CD4-positive, alpha-beta T cell (primary cell): ENCODE measurements around the gene LSAMP. TPM values are rescaled to one million over a fixed set of nuclear protein-coding genes. Genes with fewer than 3 reads are reported as not detected.

Experiments
- ATAC-seq: fragments of 200-7000 bp; cut with Tn5 transposase; one replicate; pipeline ENCODE4 v1.10.0; 2022; ENCODE audit warnings: mild to moderate bottlenecking; ENCODE audit not compliant: poor library complexity
- CTCF ChIA-PET: fragments of 350-600 bp; sonication (Branson Sonifier 250); formaldehyde crosslinking; loops from one replicate; lab custom pipeline; 2021; ENCODE audit warnings: antibody characterized with exemption, inconsistent platforms; lab: Charles Lee
- POLR2A ChIA-PET: fragments of 350-600 bp; sonication (Branson Sonifier 250); formaldehyde crosslinking; loops from one replicate; lab custom pipeline; 2021; ENCODE audit warnings: antibody characterized with exemption, inconsistent platforms; lab: Charles Lee
- DNase-seq, 14 experiments: peaks; one replicate each; pipeline ENCODE4 v3.0.0-alpha.2; 2013 to 2020; ENCODE audit warnings: mixed read lengths in 2 of 14
- H3K27ac ChIP-seq, 2 donors: one replicate each; pipeline versions ENCODE4 v1.5.1 to v1.7.0; 2013; ENCODE audit warnings: low read length in 2 of 2, low read depth in 1 of 2, mild to moderate bottlenecking in 1 of 2
- H3K27me3 ChIP-seq, 2 experiments: 1 replicate in 1 of 2; 2 replicates in 1 of 2; pipeline versions ENCODE4 v1.6.1 to v1.7.0; 2013; ENCODE audit warnings: low read length in 2 of 2, control low read depth in 1 of 2, mild to moderate bottlenecking in 1 of 2, moderate library complexity in 1 of 2; ENCODE audit not compliant: insufficient read depth in 2 of 2, control insufficient read depth in 1 of 2
- H3K36me3 ChIP-seq: one replicate; pipeline ENCODE4 v1.6.1; 2013; ENCODE audit warnings: low read length, control low read depth; ENCODE audit not compliant: insufficient read depth
- H3K4me1 ChIP-seq: one replicate; pipeline ENCODE4 v1.6.1; 2013; ENCODE audit warnings: low read length, control low read depth; ENCODE audit not compliant: insufficient read depth
- H3K4me3 ChIP-seq: one replicate; pipeline ENCODE4 v1.5.1; 2013; ENCODE audit warnings: mild to moderate bottlenecking, low read length, moderate library complexity
- H3K9me3 ChIP-seq, 2 experiments: 1 replicate in 1 of 2; 2 replicates in 1 of 2; pipeline versions ENCODE4 v1.6.1 to v1.7.0; 2013; ENCODE audit warnings: low read length in 2 of 2, mild to moderate bottlenecking in 2 of 2, control low read depth in 1 of 2, moderate library complexity in 1 of 2; ENCODE audit not compliant: control insufficient read depth in 1 of 2, insufficient read depth in 1 of 2
- H3K27ac Mint-ChIP-seq: one replicate; pipeline ENCODE4 v1.8.0; 2020; ENCODE audit warnings: mixed read lengths
- H3K27me3 Mint-ChIP-seq: one replicate; pipeline ENCODE4 v1.8.0; 2021; ENCODE audit warnings: mixed read lengths
- H3K36me3 Mint-ChIP-seq: one replicate; pipeline ENCODE4 v1.8.0; 2021; ENCODE audit warnings: low read depth, mixed read lengths
- H3K4me1 Mint-ChIP-seq: one replicate; pipeline ENCODE4 v1.8.0; 2021; ENCODE audit warnings: low read depth, mixed read lengths
- H3K4me3 Mint-ChIP-seq: one replicate; pipeline ENCODE4 v1.8.0; 2020; ENCODE audit warnings: mild to moderate bottlenecking, mixed read lengths
- H3K9me3 Mint-ChIP-seq: one replicate; pipeline ENCODE4 v1.8.0; 2020; ENCODE audit warnings: mixed read lengths
- intact Hi-C, 2 experiments: fragments of 100-400 bp; cut with DNase I in 1 of 2; cut with micrococcal nuclease in 1 of 2; formaldehyde crosslinking; loops; one replicate each; pipeline versions ENCODE4 v1.15.1 to v1.9.0; 2023 to 2025; cut with DNase I, micrococcal nuclease
- total RNA-seq, 174 experiments: library from RNA in 2 of 174; stranded (reverse) in 2 of 174; gene quantifications; one replicate each; pipeline ENCODE4 v1.2.3 and lab custom pipeline; 2021 to 2026
- TF ChIP-seq, protein P1 (sequence below): fragments of 200-600 bp; IDR thresholded peaks from one replicate; pipeline ENCODE4 v1.8.0; 2022; ENCODE audit warnings: antibody characterized with exemption, mild to moderate bottlenecking

Gene LSAMP
- total RNA-seq, 2 experiments from 2014 or later, result not detected

GRCh38 chr3:115905871-115906270 lies 539.4 kb downstream of the LSAMP start:
- ChIA-PET POLR2A (no interaction called here), CTCF (no interaction called here)
- TF ChIP-seq, protein P1, sequence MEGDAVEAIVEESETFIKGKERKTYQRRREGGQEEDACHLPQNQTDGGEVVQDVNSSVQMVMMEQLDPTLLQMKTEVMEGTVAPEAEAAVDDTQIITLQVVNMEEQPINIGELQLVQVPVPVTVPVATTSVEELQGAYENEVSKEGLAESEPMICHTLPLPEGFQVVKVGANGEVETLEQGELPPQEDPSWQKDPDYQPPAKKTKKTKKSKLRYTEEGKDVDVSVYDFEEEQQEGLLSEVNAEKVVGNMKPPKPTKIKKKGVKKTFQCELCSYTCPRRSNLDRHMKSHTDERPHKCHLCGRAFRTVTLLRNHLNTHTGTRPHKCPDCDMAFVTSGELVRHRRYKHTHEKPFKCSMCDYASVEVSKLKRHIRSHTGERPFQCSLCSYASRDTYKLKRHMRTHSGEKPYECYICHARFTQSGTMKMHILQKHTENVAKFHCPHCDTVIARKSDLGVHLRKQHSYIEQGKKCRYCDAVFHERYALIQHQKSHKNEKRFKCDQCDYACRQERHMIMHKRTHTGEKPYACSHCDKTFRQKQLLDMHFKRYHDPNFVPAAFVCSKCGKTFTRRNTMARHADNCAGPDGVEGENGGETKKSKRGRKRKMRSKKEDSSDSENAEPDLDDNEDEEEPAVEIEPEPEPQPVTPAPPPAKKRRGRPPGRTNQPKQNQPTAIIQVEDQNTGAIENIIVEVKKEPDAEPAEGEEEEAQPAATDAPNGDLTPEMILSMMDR, result no peak
- Histone ChIP-seq H3K36me3 (no peaks in the 10 kb centered on the region), H3K9me3 (no peaks in the 10 kb centered on the region), H3K27ac (no peak overlapping the region), H3K27me3 (no peaks in the 10 kb centered on the region), H3K4me1 (no peaks in the 10 kb centered on the region), H3K4me3 (no peak overlapping the region)
- H3K4me3 Mint-ChIP-seq, result no peak overlapping the region
- DNase-seq (no peak), ATAC-seq (no peak)
- no peak overlapping the region for H3K27ac Mint-ChIP-seq
- H3K27me3 Mint-ChIP-seq, result peaks cover 2% of the 10 kb centered on the region
- no peaks in the 10 kb centered on the region for H3K9me3 Mint-ChIP-seq
- no peaks in the 10 kb centered on the region for H3K4me1 Mint-ChIP-seq
- no peaks in the 10 kb centered on the region for H3K36me3 Mint-ChIP-seq
- intact Hi-C loops, result no loop called here

DNA sequence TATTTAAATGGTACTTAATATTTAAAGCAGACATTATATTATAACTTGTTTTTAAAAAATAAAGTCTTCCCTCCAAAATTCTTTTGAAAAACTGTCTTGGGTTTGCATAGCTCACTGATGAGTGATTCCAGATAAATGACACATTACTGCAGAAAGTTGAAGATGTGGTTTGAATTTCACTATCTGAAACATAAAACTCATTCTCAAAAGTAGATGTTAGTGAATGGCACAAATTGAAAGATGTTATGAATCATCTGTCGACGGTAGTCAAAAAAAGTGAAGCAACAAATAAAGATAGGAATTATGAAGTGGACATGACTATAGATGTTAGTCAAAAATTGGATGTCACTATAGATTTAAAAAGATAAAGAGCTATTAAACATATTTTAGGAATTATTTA lies 541.4 kb downstream of the LSAMP start:
- Mint-ChIP-seq H3K4me1 (no peaks in the 10 kb centered on the region), H3K9me3 (no peaks in the 10 kb centered on the region), H3K27ac (no peak overlapping the region), H3K27me3 (peaks cover 5% of the 10 kb centered on the region), H3K4me3 (no peak overlapping the region), H3K36me3 (no peaks in the 10 kb centered on the region)
- DNase-seq, result no peak
- intact Hi-C loops, result no loop called here
- no peaks in the 10 kb centered on the region for H3K27me3 ChIP-seq
- H3K4me3 ChIP-seq, result no peak overlapping the region
- H3K9me3 ChIP-seq, result no peaks in the 10 kb centered on the region
- H3K4me1 ChIP-seq, result no peaks in the 10 kb centered on the region
- no peak overlapping the region for H3K27ac ChIP-seq
- ChIA-PET CTCF (no interaction called here), POLR2A (no interaction called here)
- ATAC-seq, result no peak
- TF ChIP-seq, protein P1, result no peak
- no peaks in the 10 kb centered on the region for H3K36me3 ChIP-seq

DNA sequence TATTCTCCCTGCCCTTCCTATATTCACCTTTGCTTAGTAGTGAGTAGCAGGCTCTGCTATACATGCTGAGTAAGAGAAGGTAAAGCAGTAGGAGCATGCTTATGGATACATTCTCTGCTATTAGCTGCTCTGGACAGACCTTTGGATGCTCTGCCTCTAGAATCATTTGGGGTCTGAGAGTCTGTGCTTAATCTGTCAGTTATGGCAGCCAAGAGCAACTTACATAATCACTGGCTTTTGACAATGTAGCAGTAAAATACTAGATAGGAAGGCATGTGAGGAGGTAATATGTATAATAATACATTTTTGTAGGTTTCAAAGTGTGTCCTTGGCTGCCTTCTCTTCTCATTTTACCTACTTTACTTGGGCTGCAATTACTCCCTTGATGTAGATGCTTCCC lies 544.3 kb downstream of the LSAMP start:
- Histone ChIP-seq H3K36me3 (no peaks in the 10 kb centered on the region), H3K27me3 (no peaks in the 10 kb centered on the region), H3K4me3 (no peak overlapping the region), H3K4me1 (no peaks in the 10 kb centered on the region), H3K27ac (no peak overlapping the region), H3K9me3 (no peaks in the 10 kb centered on the region)
- DNase-seq (no peak), ATAC-seq (no peak)
- H3K27me3 Mint-ChIP-seq, result peaks cover 16% of the 10 kb centered on the region
- H3K27ac Mint-ChIP-seq, result no peak overlapping the region
- ChIA-PET CTCF (no interaction called here), POLR2A (no interaction called here)
- intact Hi-C loops, result no loop called here
- no peaks in the 10 kb centered on the region for H3K36me3 Mint-ChIP-seq
- H3K9me3 Mint-ChIP-seq, result no peaks in the 10 kb centered on the region
- TF ChIP-seq, protein P1, result no peak
- no peak overlapping the region for H3K4me3 Mint-ChIP-seq
- H3K4me1 Mint-ChIP-seq, result no peaks in the 10 kb centered on the region
